Measurements from ENCODE around the gene SCMH1.

SCMH1 gene

GRCh38 chr1:41033272-41033671 is 208.8 kb downstream of the SCMH1 start:
- no peak for DNase-seq (ENCODE audit: low read depth in 1 of 2, low spot score in 1 of 2)

GRCh38 chr1:41032147-41032546 is 210.0 kb downstream of the SCMH1 start:
- DNase-seq (ENCODE audit: low read depth in 1 of 2, low spot score in 1 of 2), result no peak

- DNase-seq (ENCODE audit: low read depth in 1 of 2, low spot score in 1 of 2), result no peak
These were observed 211.1 kb downstream of the SCMH1 start for GRCh38 chr1:41030872-41031616.

- no peak for DNase-seq (ENCODE audit: low read depth in 1 of 2, low spot score in 1 of 2)
These were observed 214.0 kb downstream of the SCMH1 start for GRCh38 chr1:41028034-41028642.

GRCh38 chr1:41025979-41026819 is 215.9 kb downstream of the SCMH1 start:
- DNase-seq (ENCODE audit: low read depth in 1 of 2, low spot score in 1 of 2), result no peak

- DNase-seq (ENCODE audit: low read depth in 1 of 2, low spot score in 1 of 2), result no peak
These were observed 217.2 kb downstream of the SCMH1 start for GRCh38 chr1:41024953-41025352.

GRCh38 chr1:41023279-41023990 is 218.7 kb downstream of the SCMH1 start:
- DNase-seq (ENCODE audit: low read depth in 1 of 2, low spot score in 1 of 2), result no peak

GRCh38 chr1:41022424-41022823 is 219.7 kb downstream of the SCMH1 start:
- DNase-seq (ENCODE audit: low read depth in 1 of 2, low spot score in 1 of 2), result no peak

GRCh38 chr1:41021526-41022308 is 220.4 kb downstream of the SCMH1 start, which contains the start of gene SLFNL1:
TSS of gene SLFNL1 (minus strand) at chr1:41021725. CDS start at chr1:41020660, 1,065 bp downstream.
- DNase-seq (ENCODE audit: low read depth in 1 of 2, low spot score in 1 of 2), result no peak

GRCh38 chr1:41020654-41021053 is 221.5 kb downstream of the SCMH1 start:
- no peak for DNase-seq (ENCODE audit: low read depth in 1 of 2, low spot score in 1 of 2)

GRCh38 chr1:41020109-41020576 is 222.0 kb downstream of the SCMH1 start:
- no peak for DNase-seq (ENCODE audit: low read depth in 1 of 2, low spot score in 1 of 2)

- DNase-seq (ENCODE audit: low read depth in 1 of 2, low spot score in 1 of 2), result no peak
These were observed 222.8 kb downstream of the SCMH1 start for GRCh38 chr1:41019353-41019745.

GRCh38 chr1:41018018-41018410 is 224.1 kb downstream of the SCMH1 start:
- DNase-seq (ENCODE audit: low read depth in 1 of 2, low spot score in 1 of 2), result no peak

- DNase-seq (ENCODE audit: low read depth in 1 of 2, low spot score in 1 of 2), result no peak
These were observed 224.7 kb downstream of the SCMH1 start for GRCh38 chr1:41017141-41018017.

GRCh38 chr1:41015897-41016470 is 226.1 kb downstream of the SCMH1 start:
- no peak for DNase-seq (ENCODE audit: low read depth in 1 of 2, low spot score in 1 of 2)

GRCh38 chr1:41015281-41015896 is 226.7 kb downstream of the SCMH1 start:
- DNase-seq (ENCODE audit: low read depth in 1 of 2, low spot score in 1 of 2), result no peak

- DNase-seq (ENCODE audit: low read depth in 1 of 2, low spot score in 1 of 2), result no peak
These were observed 227.2 kb downstream of the SCMH1 start for GRCh38 chr1:41014871-41015270.

GRCh38 chr1:41013796-41014195 is 228.3 kb downstream of the SCMH1 start:
- no peak for DNase-seq (ENCODE audit: low read depth in 1 of 2, low spot score in 1 of 2)

- no peak for DNase-seq (ENCODE audit: low read depth in 1 of 2, low spot score in 1 of 2)
These were observed 229.1 kb downstream of the SCMH1 start for GRCh38 chr1:41013024-41013423.

Data from activated CD4-positive, alpha-beta T cell treated with anti-CD3 and anti-CD28 coated beads, Interleukin-2, amount 50 U/mL, for 24 hours (primary cell).